Limb (tissue), 2 donors: ENCODE data around the gene B3GLCT.
"Not testable (repeated sequence)": the region's sequence is repeated elsewhere in the genome, so short reads cannot be mapped to it uniquely, and the experiment has no call there.

Experiments used
- DNase-seq, 2 donors: peaks; one replicate each; pipeline ENCODE4 v3.0.0-alpha.2; 2016; ENCODE audit errors: extremely low spot score in 2 of 2

B3GLCT gene

GRCh38 chr13:31184451-31184850 lies 15.3 kb upstream of the B3GLCT start:
- no peak for DNase-seq

- DNase-seq, result no peak
Observed at GRCh38 chr13:31184981-31185645, 14.7 kb upstream of the B3GLCT start.

- DNase-seq, result no peak
Observed at GRCh38 chr13:31191748-31192147, 8.0 kb upstream of the B3GLCT start.

- no peak for DNase-seq
Observed at GRCh38 chr13:31192306-31192705, 7.5 kb upstream of the B3GLCT start.

GRCh38 chr13:31195616-31196015 lies 4.2 kb upstream of the B3GLCT start:
- DNase-seq, result no peak

- no peak for DNase-seq
Observed at GRCh38 chr13:31196992-31197391, 2.8 kb upstream of the B3GLCT start.

- DNase-seq, result no peak
Observed at GRCh38 chr13:31198519-31198918, 1.3 kb upstream of the B3GLCT start.

GRCh38 chr13:31199527-31199848 lies 287 bp upstream of the B3GLCT start:
- no peak for DNase-seq

GRCh38 chr13:31200637-31200971 lies 829 bp downstream of the B3GLCT start:
- DNase-seq, result peak in 1 of 2 donors; percentile 9

GRCh38 chr13:31201341-31202031 lies 1.7 kb downstream of the B3GLCT start:
- peak in 1 of 2 donors; percentile 41 for DNase-seq

- no peak for DNase-seq
Observed at GRCh38 chr13:31204592-31204991, 4.8 kb downstream of the B3GLCT start.

- peak; percentile 45 to 56 for DNase-seq
Observed at GRCh38 chr13:31207661-31208552, 8.1 kb downstream of the B3GLCT start.

- no peak for DNase-seq
Observed at GRCh38 chr13:31208559-31209122, 8.9 kb downstream of the B3GLCT start.

GRCh38 chr13:31209172-31209840 lies 9.5 kb downstream of the B3GLCT start:
- peak; percentile 71 to 75 for DNase-seq

GRCh38 chr13:31209841-31210210 lies 10.1 kb downstream of the B3GLCT start:
- DNase-seq, result no peak

- DNase-seq, result no peak
Observed at GRCh38 chr13:31213651-31214289, 14.0 kb downstream of the B3GLCT start.

GRCh38 chr13:31214435-31214834 lies 14.7 kb downstream of the B3GLCT start:
- DNase-seq, result no peak

GRCh38 chr13:31216916-31217315 lies 17.1 kb downstream of the B3GLCT start:
- DNase-seq, result not testable (repeated sequence)

- no peak for DNase-seq
Observed at GRCh38 chr13:31219909-31220598, 20.3 kb downstream of the B3GLCT start.

- no peak for DNase-seq
Observed at GRCh38 chr13:31221057-31221456, 21.3 kb downstream of the B3GLCT start.
